Vagina (tissue), 2 donors: ENCODE results near the gene DDX20. TPM values are rescaled to one million over a fixed set of nuclear protein-coding genes. Genes with fewer than 3 reads are reported as not detected.

Source experiments
- DNase-seq, 2 donors: peaks; one replicate each; pipeline ENCODE4 v3.0.0-alpha.2; 2017; ENCODE audit errors: extremely low spot score in 2 of 2
- H3K27ac ChIP-seq: fragments of 200-600 bp; sonication (generic); one replicate; pipeline ENCODE4 v1.5.1; 2019
- H3K27me3 ChIP-seq: fragments of 200-600 bp; sonication (generic); one replicate; pipeline ENCODE4 v1.5.1; 2019
- H3K36me3 ChIP-seq, 2 donors: fragments of 200-600 bp; sonication (generic); one replicate each; pipeline ENCODE4 v1.5.1; 2017 to 2019
- H3K4me1 ChIP-seq: fragments of 200-600 bp; sonication (generic); one replicate; pipeline ENCODE4 v1.5.1; 2019
- H3K4me3 ChIP-seq, 2 donors: fragments of 200-600 bp; sonication (generic); 1 replicate in 1 of 2; 2 replicates in 1 of 2; pipeline ENCODE4 v1.5.1; 2016 to 2019
- H3K9me3 ChIP-seq: fragments of 200-600 bp; sonication (generic); one replicate; pipeline ENCODE4 v1.5.1; 2019
- POLR2A ChIP-seq, 2 donors: fragments of 450-650 bp; IDR thresholded peaks; one replicate each; pipeline ENCODE4 v1.6.1; 2017; ENCODE audit warnings: antibody characterized with exemption in 2 of 2, mild to moderate bottlenecking in 2 of 2, moderate library complexity in 2 of 2
- POLR2AphosphoS5 ChIP-seq, 2 donors: sonication (generic); formaldehyde crosslinking; IDR thresholded peaks; one replicate each; pipeline ENCODE4 v1.9.0; 2017; ENCODE audit warnings: antibody characterized with exemption in 2 of 2, mild to moderate bottlenecking in 2 of 2, low read depth in 1 of 2; ENCODE audit not compliant: insufficient read depth in 1 of 2
- intact Hi-C: fragments of 100-400 bp; cut with DNase I; formaldehyde crosslinking; loops from one replicate; pipeline ENCODE4 v1.15.1; 2023
- total RNA-seq: library from RNA; depleted of rRNA; stranded (reverse); fragments of >200 nt; gene quantifications from one replicate; pipeline ENCODE4 v1.2.3, GENCODE V29; 2016
- TF ChIP-seq, protein P1 (sequence below), 3 experiments: fragments of 450-650 bp in 2 of 3; fragments of 200-600 bp in 1 of 3; sonication (generic) in 1 of 3; IDR thresholded peaks; one replicate each; pipeline ENCODE4 v1.5.1; 2017 to 2019; ENCODE audit warnings: antibody characterized with exemption in 3 of 3, mild to moderate bottlenecking in 2 of 3, moderate library complexity in 2 of 3

The DDX20 gene
- total RNA-seq, 1 donor from 2014 or later, result 16.2 TPM

DNA sequence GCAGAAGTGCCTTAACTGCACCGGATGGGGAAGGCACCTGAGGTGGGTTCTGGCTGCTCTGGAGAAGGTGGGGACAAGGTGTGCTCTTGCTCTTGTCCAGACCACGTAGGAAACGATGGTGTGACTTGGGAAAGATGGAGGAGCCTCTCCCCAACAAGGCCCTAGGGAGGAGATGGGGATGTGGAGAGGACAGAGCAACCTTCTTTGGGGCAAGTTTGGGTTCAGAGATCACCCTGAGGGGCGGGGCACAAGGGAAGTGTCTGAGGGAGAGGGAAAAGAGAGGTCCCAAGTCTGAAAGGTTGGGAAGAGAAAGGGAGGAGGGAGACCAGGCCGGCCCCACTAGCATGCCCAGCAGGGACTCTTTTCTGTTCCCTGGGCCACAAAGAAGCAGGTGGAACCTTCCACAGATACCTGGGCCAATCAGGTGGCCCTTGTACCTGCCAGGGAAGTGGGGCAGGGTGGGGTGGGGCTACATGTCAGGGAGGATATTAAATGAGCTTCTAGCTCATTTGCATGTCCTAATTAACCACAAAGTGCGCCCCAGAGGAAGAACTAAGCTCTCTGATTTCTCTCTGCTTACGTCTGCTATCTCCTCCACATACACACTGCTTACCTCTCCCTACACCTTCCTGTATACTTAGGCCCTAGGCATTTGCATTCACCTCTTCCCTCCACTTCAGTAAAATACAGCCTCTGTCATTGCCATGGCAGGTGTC lies 32.5 kb upstream of the DDX20 start:
- TF ChIP-seq POLR2A (IDR thresholded peaks at IDR 0.05), result no peak
- no peak for DNase-seq
- H3K4me1 ChIP-seq, result peaks cover 55% of the 10 kb centered on the region
- intact Hi-C loops, result no loop called here
- peaks cover 0 to 5% of the 10 kb centered on the region in 2 donors for H3K36me3 ChIP-seq
- no peaks in the 10 kb centered on the region for H3K27me3 ChIP-seq
- H3K27ac ChIP-seq, result no peak overlapping the region
- H3K4me3 ChIP-seq, result no peak overlapping the region
- no peaks in the 10 kb centered on the region for H3K9me3 ChIP-seq

DNA sequence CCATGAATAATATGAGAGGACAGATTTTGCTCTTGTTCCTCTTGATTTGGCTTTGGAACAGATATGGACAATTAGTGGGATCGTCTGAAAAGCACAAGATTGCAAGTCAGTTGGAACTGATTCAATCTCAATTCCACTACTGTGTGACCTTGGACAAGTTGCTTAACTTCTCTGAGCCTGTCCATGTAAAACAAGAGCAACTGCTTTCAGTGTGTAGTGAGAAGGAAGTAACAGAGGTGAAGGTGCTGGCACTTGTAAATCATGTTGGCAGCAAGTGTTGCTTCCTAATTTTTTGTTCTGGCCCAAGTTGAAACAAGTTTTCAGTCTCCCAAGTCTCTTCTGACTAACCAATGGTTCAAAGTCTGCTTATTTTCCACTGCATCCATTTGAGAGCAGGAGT lies 31.8 kb upstream of the DDX20 start:
- Histone ChIP-seq H3K36me3 (peaks cover 0 to 5% of the 10 kb centered on the region in 2 donors), H3K4me3 (no peak overlapping the region), H3K4me1 (peaks cover 55% of the 10 kb centered on the region), H3K27ac (no peak overlapping the region), H3K27me3 (no peaks in the 10 kb centered on the region), H3K9me3 (no peaks in the 10 kb centered on the region)
- no peak for TF ChIP-seq POLR2AphosphoS5 (IDR thresholded peaks at IDR 0.05; ENCODE audit: insufficient read depth in 1 of 2, low read depth in 1 of 2)
- TF ChIP-seq, protein P1, sequence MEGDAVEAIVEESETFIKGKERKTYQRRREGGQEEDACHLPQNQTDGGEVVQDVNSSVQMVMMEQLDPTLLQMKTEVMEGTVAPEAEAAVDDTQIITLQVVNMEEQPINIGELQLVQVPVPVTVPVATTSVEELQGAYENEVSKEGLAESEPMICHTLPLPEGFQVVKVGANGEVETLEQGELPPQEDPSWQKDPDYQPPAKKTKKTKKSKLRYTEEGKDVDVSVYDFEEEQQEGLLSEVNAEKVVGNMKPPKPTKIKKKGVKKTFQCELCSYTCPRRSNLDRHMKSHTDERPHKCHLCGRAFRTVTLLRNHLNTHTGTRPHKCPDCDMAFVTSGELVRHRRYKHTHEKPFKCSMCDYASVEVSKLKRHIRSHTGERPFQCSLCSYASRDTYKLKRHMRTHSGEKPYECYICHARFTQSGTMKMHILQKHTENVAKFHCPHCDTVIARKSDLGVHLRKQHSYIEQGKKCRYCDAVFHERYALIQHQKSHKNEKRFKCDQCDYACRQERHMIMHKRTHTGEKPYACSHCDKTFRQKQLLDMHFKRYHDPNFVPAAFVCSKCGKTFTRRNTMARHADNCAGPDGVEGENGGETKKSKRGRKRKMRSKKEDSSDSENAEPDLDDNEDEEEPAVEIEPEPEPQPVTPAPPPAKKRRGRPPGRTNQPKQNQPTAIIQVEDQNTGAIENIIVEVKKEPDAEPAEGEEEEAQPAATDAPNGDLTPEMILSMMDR (IDR thresholded peaks at IDR 0.05), result no peak
- DNase-seq, result no peak
- intact Hi-C loops, result no loop called here

DNA sequence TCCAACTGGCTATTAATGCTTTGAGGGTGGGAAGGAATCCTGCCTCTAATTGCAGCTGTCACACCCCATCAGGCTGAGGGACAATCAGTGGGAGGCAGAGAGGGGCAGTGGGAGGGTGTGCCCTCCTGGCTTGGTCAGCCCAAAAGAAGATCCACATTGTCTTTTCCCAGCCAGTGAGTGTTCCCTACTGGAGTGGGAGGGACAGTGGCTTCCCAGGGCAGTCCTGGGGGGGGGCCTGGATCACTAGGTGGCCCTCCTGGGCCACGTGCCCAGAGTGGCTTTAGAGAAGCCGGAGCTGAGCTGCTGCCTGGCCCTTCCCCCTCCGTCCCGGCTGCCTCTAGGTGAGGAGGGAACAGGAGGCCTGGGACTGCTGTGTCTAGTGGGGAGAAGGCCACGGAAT lies 30.5 kb upstream of the DDX20 start:
- no peak for DNase-seq
- peaks cover 0 to 5% of the 10 kb centered on the region in 2 donors for H3K36me3 ChIP-seq
- TF ChIP-seq, protein P1 (IDR thresholded peaks at IDR 0.05), result no peak
- no peak for TF ChIP-seq POLR2A (IDR thresholded peaks at IDR 0.05)
- TF ChIP-seq POLR2AphosphoS5 (IDR thresholded peaks at IDR 0.05; ENCODE audit: insufficient read depth in 1 of 2, low read depth in 1 of 2), result no peak
- intact Hi-C loops, result no loop called here
- H3K9me3 ChIP-seq, result no peaks in the 10 kb centered on the region
- no peaks in the 10 kb centered on the region for H3K27me3 ChIP-seq
- H3K4me3 ChIP-seq, result no peak overlapping the region
- H3K27ac ChIP-seq, result no peak overlapping the region
- H3K4me1 ChIP-seq, result peaks cover 49% of the 10 kb centered on the region

DNA sequence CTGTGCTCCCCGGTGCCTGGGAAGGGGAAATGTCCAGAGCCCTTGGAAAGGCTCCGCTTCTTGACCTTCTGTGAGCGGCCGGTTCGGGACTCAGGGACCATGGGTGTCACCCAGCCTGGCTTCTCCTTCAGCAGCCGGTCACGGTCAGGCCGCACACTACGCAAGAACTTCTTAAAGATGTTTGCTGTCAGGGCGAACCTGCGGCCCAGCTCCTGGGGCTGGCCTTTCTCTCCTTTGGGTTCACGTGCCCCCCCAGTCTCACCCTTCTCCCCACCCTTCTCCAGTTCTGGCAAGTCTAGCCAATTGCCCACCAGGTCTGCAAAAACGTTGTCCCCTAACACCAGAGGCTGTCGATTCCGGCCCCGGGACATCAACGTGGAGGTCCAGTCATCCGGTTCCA lies 28.6 kb upstream of the DDX20 start:
- H3K9me3 ChIP-seq, result no peaks in the 10 kb centered on the region
- no peak overlapping the region for H3K27ac ChIP-seq
- intact Hi-C loops, result no loop called here
- peaks cover 0 to 5% of the 10 kb centered on the region in 2 donors for H3K36me3 ChIP-seq
- H3K4me1 ChIP-seq, result peaks cover 40% of the 10 kb centered on the region
- H3K4me3 ChIP-seq, result no peak overlapping the region
- DNase-seq, result peak in 1 of 2 donors; percentile 67
- TF ChIP-seq POLR2AphosphoS5 (IDR thresholded peaks at IDR 0.05; ENCODE audit: insufficient read depth in 1 of 2, low read depth in 1 of 2), result no peak
- TF ChIP-seq, protein P1 (IDR thresholded peaks at IDR 0.05), result no peak
- no peak for TF ChIP-seq POLR2A (IDR thresholded peaks at IDR 0.05)
- H3K27me3 ChIP-seq, result no peaks in the 10 kb centered on the region

DNA sequence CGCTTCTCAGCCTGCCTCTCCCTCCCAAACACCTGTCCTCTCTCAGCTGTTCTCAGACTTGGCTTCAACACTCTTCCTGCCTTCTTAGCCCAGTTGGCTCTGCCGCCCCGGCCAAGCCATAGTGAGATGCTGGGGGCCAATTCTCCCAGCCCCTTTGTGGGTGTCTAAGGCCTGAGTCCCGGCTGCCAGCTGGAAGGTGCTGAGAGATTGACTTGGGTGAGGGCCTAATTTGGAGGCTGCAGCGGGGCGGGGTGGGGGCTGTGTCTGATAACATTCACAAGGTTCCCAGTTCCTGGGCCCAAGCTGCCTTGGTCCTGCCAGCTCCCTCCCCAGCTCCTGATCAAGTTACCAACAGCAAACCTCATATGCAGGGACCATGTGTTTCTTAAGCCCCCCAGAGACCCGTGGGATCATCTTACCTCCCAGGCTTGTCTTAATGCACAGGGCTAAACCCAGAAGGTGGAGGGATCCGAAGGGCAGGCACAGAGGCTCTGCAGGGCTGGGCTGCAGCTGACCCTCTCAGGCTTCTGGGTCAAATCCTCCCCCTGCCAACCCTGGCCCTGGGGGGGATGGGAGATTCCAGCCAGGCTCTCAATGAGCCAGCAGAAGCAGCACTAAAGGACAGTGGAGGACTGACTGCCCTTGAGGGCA lies 26.3 kb upstream of the DDX20 start:
- DNase-seq, result peak in 1 of 2 donors; percentile 79

More for the DNA sequence above, 26.3 kb upstream of the DDX20 start:
- Histone ChIP-seq H3K4me3 (no peak overlapping the region), H3K4me1 (peaks cover 39% of the 10 kb centered on the region), H3K27ac (no peak overlapping the region), H3K27me3 (no peaks in the 10 kb centered on the region), H3K36me3 (peaks cover 0 to 5% of the 10 kb centered on the region in 2 donors), H3K9me3 (no peaks in the 10 kb centered on the region)
- intact Hi-C loops, result no loop called here
- TF ChIP-seq, protein P1 (IDR thresholded peaks at IDR 0.05), result no peak
- no peak for TF ChIP-seq POLR2AphosphoS5 (IDR thresholded peaks at IDR 0.05; ENCODE audit: insufficient read depth in 1 of 2, low read depth in 1 of 2)
- no peak for TF ChIP-seq POLR2A (IDR thresholded peaks at IDR 0.05)
